CD8-positive, alpha-beta memory T cell (primary cell): ENCODE results near the gene FBLN5. TPM values are rescaled to one million over a fixed set of nuclear protein-coding genes. Genes with fewer than 3 reads are reported as not detected.
A peak's percentile ranks its signal among the peaks of the same experiment; 100 is the strongest.

Source experiments
- CTCF ChIA-PET: fragments of 350-600 bp; sonication (Branson Sonifier 250); formaldehyde crosslinking; loops from one replicate; lab custom pipeline; 2021; ENCODE audit warnings: antibody characterized with exemption; lab: Charles Lee
- POLR2A ChIA-PET: fragments of 350-600 bp; sonication (Branson Sonifier 250); formaldehyde crosslinking; loops from one replicate; lab custom pipeline; 2021; ENCODE audit warnings: antibody characterized with exemption; lab: Charles Lee
- DNase-seq, 5 donors: peaks; one replicate each; pipeline versions ENCODE4 v3.0.0 to v3.0.0-alpha.2; 2020 to 2022; ENCODE audit warnings: mixed read lengths in 1 of 5
- H3K27ac ChIP-seq: one replicate; pipeline ENCODE4 v1.7.0; 2013; ENCODE audit warnings: low read depth, mild to moderate bottlenecking, low read length, moderate library complexity
- H3K27me3 ChIP-seq: 2 replicates; pipeline ENCODE4 v1.7.0; 2013; ENCODE audit warnings: low read length, mild to moderate bottlenecking; ENCODE audit not compliant: insufficient read depth, poor library complexity, severe bottlenecking
- H3K36me3 ChIP-seq: 2 replicates; pipeline ENCODE4 v1.7.0; 2013; ENCODE audit warnings: mild to moderate bottlenecking, low read length, moderate library complexity; ENCODE audit not compliant: insufficient read depth
- H3K4me1 ChIP-seq: 2 replicates; pipeline ENCODE4 v1.7.0; 2013; ENCODE audit warnings: mild to moderate bottlenecking, low read length, moderate library complexity; ENCODE audit not compliant: insufficient read depth
- H3K4me3 ChIP-seq: 2 replicates; pipeline ENCODE4 v1.7.0; 2013; ENCODE audit warnings: mild to moderate bottlenecking, low read length
- H3K9me3 ChIP-seq: 2 replicates; pipeline ENCODE4 v1.7.0; 2013; ENCODE audit warnings: mild to moderate bottlenecking, low read length
- H3K27ac Mint-ChIP-seq, 8 donors: one replicate each; pipeline ENCODE4 v1.8.0; 2020 to 2021; ENCODE audit warnings: mixed read lengths in 8 of 8, mild to moderate bottlenecking in 6 of 8, inconsistent platforms in 3 of 8, moderate library complexity in 3 of 8
- H3K27me3 Mint-ChIP-seq, 2 donors: one replicate each; pipeline ENCODE4 v1.8.0; 2020 to 2021; ENCODE audit warnings: mixed read lengths in 2 of 2, mild to moderate bottlenecking in 1 of 2, moderate library complexity in 1 of 2
- H3K36me3 Mint-ChIP-seq, 3 donors: one replicate each; pipeline ENCODE4 v1.8.0; 2020 to 2021; ENCODE audit warnings: mixed read lengths in 3 of 3, inconsistent platforms in 1 of 3, mild to moderate bottlenecking in 1 of 3
- H3K4me1 Mint-ChIP-seq, 3 donors: one replicate each; pipeline ENCODE4 v1.8.0; 2020 to 2021; ENCODE audit warnings: mixed read lengths in 3 of 3, inconsistent platforms in 1 of 3, mild to moderate bottlenecking in 1 of 3
- H3K4me3 Mint-ChIP-seq, 7 donors: one replicate each; pipeline ENCODE4 v1.8.0; 2020 to 2021; ENCODE audit warnings: mixed read lengths in 7 of 7, mild to moderate bottlenecking in 6 of 7, moderate library complexity in 4 of 7, inconsistent platforms in 2 of 7
- H3K9me3 Mint-ChIP-seq, 5 donors: one replicate each; pipeline ENCODE4 v1.8.0; 2020 to 2022; ENCODE audit warnings: mixed read lengths in 5 of 5, mild to moderate bottlenecking in 3 of 5, moderate library complexity in 2 of 5, inconsistent platforms in 1 of 5
- polyA plus RNA-seq: library from polyadenylated mRNA; unstranded; fragments of 300-500 nt; fragmentation: Illumina TruSeq; gene quantifications from one replicate; pipeline ENCODE4 v1.2.3, GENCODE V29; 2021
- total RNA-seq, 2 experiments: library from RNA; stranded (reverse); gene quantifications; one replicate each; pipeline ENCODE4 v1.2.3, GENCODE V29; 2021

The FBLN5 gene
- total and polyA plus RNA-seq, 3 experiments from 2014 or later, result 0.82 to 12.1 (median 0.96) TPM

DNA sequence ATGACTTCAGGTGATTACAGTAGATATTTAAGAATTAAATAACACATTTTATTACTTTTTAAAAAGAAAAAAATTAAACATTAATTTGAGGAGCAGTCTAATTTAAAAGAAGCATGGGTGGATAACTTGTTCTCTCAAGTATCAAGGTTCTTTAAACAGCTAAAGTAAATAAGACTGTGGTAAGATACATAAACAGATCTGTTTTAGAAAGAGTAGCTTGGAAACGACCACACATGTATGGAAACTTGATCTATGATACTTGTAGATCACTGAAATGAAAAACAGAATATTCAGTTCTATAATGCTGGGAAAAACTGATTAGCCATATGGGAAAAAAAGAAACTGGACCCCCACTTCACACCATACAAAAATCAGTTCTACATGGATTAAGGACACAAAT, 116.2 kb downstream of the FBLN5 start:
- H3K36me3 ChIP-seq, result no peaks in the 10 kb centered on the region
- Mint-ChIP-seq H3K36me3 (peaks cover 3 to 44% (median 22%) of the 10 kb centered on the region in 3 donors), H3K4me3 (no peak overlapping the region), H3K9me3 (no peaks in the 10 kb centered on the region), H3K4me1 (peaks cover 70 to 91% (median 82%) of the 10 kb centered on the region in 3 donors), H3K27ac (peak overlapping the region in 3 of 8 donors; percentile 3 to 76 (median 23)), H3K27me3 (no peaks in the 10 kb centered on the region)
- H3K4me1 ChIP-seq, result peaks cover 45% of the 10 kb centered on the region
- no peak overlapping the region for H3K27ac ChIP-seq
- H3K4me3 ChIP-seq, result no peak overlapping the region
- POLR2A ChIA-PET, result interaction anchor here (1.0 to 1.1 kb wide), 2 partner anchors 9 to 36 kb away, joined by 3 read pairs; no protein-coding TSS in a partner anchor
- no peaks in the 10 kb centered on the region for H3K27me3 ChIP-seq
- no peaks in the 10 kb centered on the region for H3K9me3 ChIP-seq
- no peak for DNase-seq
- CTCF ChIA-PET, result interaction anchor here (1.7 kb wide), 1 partner anchor 80 kb away, joined by 7 read pairs; no protein-coding TSS in a partner anchor

GRCh38 chr14:91830777-91831176, 116.7 kb downstream of the FBLN5 start:
- CTCF ChIA-PET, result interaction anchor here (1.7 kb wide), 1 partner anchor 81 kb away, joined by 7 read pairs; no protein-coding TSS in a partner anchor
- Histone ChIP-seq H3K4me1 (peaks cover 45% of the 10 kb centered on the region), H3K4me3 (no peak overlapping the region), H3K27ac (no peak overlapping the region), H3K27me3 (no peaks in the 10 kb centered on the region), H3K36me3 (no peaks in the 10 kb centered on the region), H3K9me3 (no peaks in the 10 kb centered on the region)
- H3K9me3 Mint-ChIP-seq, result no peaks in the 10 kb centered on the region
- DNase-seq, result no peak
- no peaks in the 10 kb centered on the region for H3K27me3 Mint-ChIP-seq
- POLR2A ChIA-PET, result interaction anchor here (1.0 to 1.1 kb wide), 2 partner anchors 9 to 36 kb away, joined by 3 read pairs; no protein-coding TSS in a partner anchor
- peak overlapping the region in 7 of 8 donors; percentile 41 to 77 (median 66) for H3K27ac Mint-ChIP-seq
- H3K4me3 Mint-ChIP-seq, result peak overlapping the region in 3 of 7 donors; percentile 33 to 72 (median 41)
- H3K4me1 Mint-ChIP-seq, result peaks cover 72 to 95% (median 82%) of the 10 kb centered on the region in 3 donors
- peaks cover 3 to 46% (median 22%) of the 10 kb centered on the region in 3 donors for H3K36me3 Mint-ChIP-seq

- H3K27me3 ChIP-seq, result no peaks in the 10 kb centered on the region
- Mint-ChIP-seq H3K36me3 (peaks cover 3 to 50% (median 24%) of the 10 kb centered on the region in 3 donors), H3K4me3 (peak overlapping the region in 3 of 7 donors; percentile 0 to 5 (median 0)), H3K9me3 (no peaks in the 10 kb centered on the region), H3K27me3 (no peaks in the 10 kb centered on the region), H3K4me1 (peaks cover 68 to 92% (median 79%) of the 10 kb centered on the region in 3 donors), H3K27ac (peak overlapping the region in 7 of 8 donors; percentile 3 to 97 (median 61))
- H3K36me3 ChIP-seq, result no peaks in the 10 kb centered on the region
- no peaks in the 10 kb centered on the region for H3K9me3 ChIP-seq
- POLR2A ChIA-PET, result interaction anchor here (0.6 kb wide), 1 partner anchor 93 kb away, joined by 3 read pairs; no protein-coding TSS in a partner anchor
- CTCF ChIA-PET, result interaction anchor here (0.7 to 1.1 kb wide), 2 partner anchors 24 to 37 kb away, joined by 3 read pairs; partner anchors contain the start of gene TC2N
- no peak for DNase-seq
- H3K4me1 ChIP-seq, result peaks cover 35% of the 10 kb centered on the region
- no peak overlapping the region for H3K27ac ChIP-seq
- no peak overlapping the region for H3K4me3 ChIP-seq
These were observed 118.0 kb downstream of the FBLN5 start for GRCh38 chr14:91829511-91829910.

- CTCF ChIA-PET, result no interaction called here
- H3K4me3 ChIP-seq, result no peak overlapping the region
- H3K27ac ChIP-seq, result no peak overlapping the region
- H3K27me3 ChIP-seq, result no peaks in the 10 kb centered on the region
- POLR2A ChIA-PET, result interaction anchor here (0.6 kb wide), 1 partner anchor 294 kb away, joined by 4 read pairs; the partner anchor contains the start of gene CPSF2
- H3K27me3 Mint-ChIP-seq, result no peaks in the 10 kb centered on the region
- H3K4me1 ChIP-seq, result peaks cover 32% of the 10 kb centered on the region
- no peaks in the 10 kb centered on the region for H3K9me3 ChIP-seq
- H3K9me3 Mint-ChIP-seq, result no peaks in the 10 kb centered on the region
- peak overlapping the region in 4 of 8 donors; percentile 5 to 69 (median 20) for H3K27ac Mint-ChIP-seq
- H3K36me3 Mint-ChIP-seq, result peaks cover 3 to 56% (median 30%) of the 10 kb centered on the region in 3 donors
- H3K4me1 Mint-ChIP-seq, result peaks cover 64 to 90% (median 77%) of the 10 kb centered on the region in 3 donors
- H3K36me3 ChIP-seq, result no peaks in the 10 kb centered on the region
- no peak overlapping the region for H3K4me3 Mint-ChIP-seq
- no peak for DNase-seq
These were observed 119.7 kb downstream of the FBLN5 start for GRCh38 chr14:91827746-91828145.

Other genes with a start within 250 kb of the FBLN5 start
- gene CATSPERB, start 215.6 kb downstream of the FBLN5 start, total RNA-seq, result 1 to 10 TPM in 1 of 2 experiments, under 1 TPM in 1; 0.20 to 1.1 TPM
- gene CATSPERB, start 215.6 kb downstream of the FBLN5 start, polyA plus RNA-seq, result 1.2 TPM
- gene TC2N, start 80.2 kb downstream of the FBLN5 start, total RNA-seq, result 10 to 100 TPM; 43.1 to 45.2 TPM
- 228 TPM for gene TC2N, start 80.2 kb downstream of the FBLN5 start, polyA plus RNA-seq
- 10 to 100 TPM; 45.7 to 50.8 TPM for gene TRIP11, start 92.4 kb upstream of the FBLN5 start, total RNA-seq
- 75.2 TPM for gene TRIP11, start 92.4 kb upstream of the FBLN5 start, polyA plus RNA-seq
- 10 to 100 TPM; 25.1 to 32.5 TPM for gene ATXN3, start 158.9 kb upstream of the FBLN5 start, total RNA-seq
- 20.5 TPM for gene ATXN3, start 158.9 kb upstream of the FBLN5 start, polyA plus RNA-seq
- gene NDUFB1, start 174.0 kb upstream of the FBLN5 start, total RNA-seq, result 100 to 1,000 TPM; 103 to 112 TPM
- gene NDUFB1, start 174.0 kb upstream of the FBLN5 start, polyA plus RNA-seq, result 317 TPM
- 100 to 1,000 TPM; 134 to 144 TPM for gene CPSF2, start 174.3 kb upstream of the FBLN5 start, total RNA-seq
- gene CPSF2, start 174.3 kb upstream of the FBLN5 start, polyA plus RNA-seq, result 29.5 TPM